HEK293 (cell line): ENCODE results near the gene ABHD11.
A peak's percentile ranks its signal among the peaks of the same experiment; 100 is the strongest.

Source experiments
- GLI4 ChIP-seq: fragments of 450-650 bp; formaldehyde crosslinking; IDR thresholded peaks from 2 replicates; pipeline ENCODE4 v1.5.1; 2016; ENCODE audit warnings: missing biosample characterization, missing genetic modification characterization
- GLIS1 ChIP-seq: fragments of 450-650 bp; formaldehyde crosslinking; IDR thresholded peaks from 2 replicates; pipeline ENCODE4 v1.5.1; 2016; ENCODE audit warnings: missing biosample characterization, missing genetic modification characterization
- HOXC10 ChIP-seq: sonication (generic); formaldehyde crosslinking; IDR thresholded peaks from 2 replicates; pipeline ENCODE4 v1.8.1; 2023; ENCODE audit warnings: mild to moderate bottlenecking, missing genetic modification reagents
- KLF9 ChIP-seq: fragments of 450-650 bp; formaldehyde crosslinking; IDR thresholded peaks from 2 replicates; pipeline ENCODE4 v1.5.1; 2016; ENCODE audit warnings: missing biosample characterization, missing genetic modification characterization, low read depth
- SALL2 ChIP-seq: fragments of 450-650 bp; formaldehyde crosslinking; IDR thresholded peaks from 2 replicates; pipeline ENCODE4 v1.5.0; 2017; ENCODE audit warnings: missing biosample characterization, mild to moderate bottlenecking, missing genetic modification characterization, borderline replicate concordance
- SP3 ChIP-seq: fragments of 450-650 bp; formaldehyde crosslinking; IDR thresholded peaks from 2 replicates; pipeline ENCODE4 v1.5.1; 2016; ENCODE audit warnings: missing biosample characterization, missing genetic modification characterization
- ZNF10 ChIP-seq: fragments of 450-650 bp; formaldehyde crosslinking; IDR thresholded peaks from 2 replicates; pipeline ENCODE4 v1.5.1; 2017; ENCODE audit warnings: missing biosample characterization, missing genetic modification characterization
- ZNF132 ChIP-seq: fragments of 450-650 bp; formaldehyde crosslinking; IDR thresholded peaks from 2 replicates; pipeline ENCODE4 v1.5.1; 2017; ENCODE audit warnings: missing biosample characterization, missing genetic modification characterization, borderline replicate concordance
- ZNF174 ChIP-seq: fragments of 450-650 bp; formaldehyde crosslinking; IDR thresholded peaks from 2 replicates; pipeline ENCODE4 v1.5.0; 2017; ENCODE audit warnings: missing biosample characterization, mild to moderate bottlenecking, missing genetic modification characterization
- ZNF19 ChIP-seq: fragments of 450-650 bp; formaldehyde crosslinking; IDR thresholded peaks from 2 replicates; pipeline ENCODE4; 2016; ENCODE audit warnings: missing biosample characterization, missing genetic modification characterization, low read depth
- ZNF239 ChIP-seq: fragments of 450-650 bp; formaldehyde crosslinking; IDR thresholded peaks from 2 replicates; pipeline ENCODE4 v1.5.1; 2016; ENCODE audit warnings: missing biosample characterization, missing genetic modification characterization
- ZNF24 ChIP-seq: fragments of 450-650 bp; formaldehyde crosslinking; IDR thresholded peaks from 2 replicates; pipeline ENCODE4 v1.5.1; 2016; ENCODE audit warnings: missing biosample characterization, missing genetic modification characterization
- ZNF292 ChIP-seq: fragments of 450-650 bp; formaldehyde crosslinking; IDR thresholded peaks from 2 replicates; pipeline ENCODE4 v1.5.1; 2016; ENCODE audit warnings: low read depth, missing biosample characterization, missing genetic modification characterization, borderline replicate concordance
- ZNF311 ChIP-seq: fragments of 450-650 bp; formaldehyde crosslinking; IDR thresholded peaks from 2 replicates; pipeline ENCODE4 v1.5.1; 2017; ENCODE audit warnings: missing biosample characterization, missing genetic modification characterization, borderline replicate concordance
- ZNF335 ChIP-seq: fragments of 450-650 bp; formaldehyde crosslinking; conservative IDR thresholded peaks from 2 replicates; pipeline ENCODE4 v1.5.1; 2016; ENCODE audit warnings: missing biosample characterization, missing genetic modification characterization
- ZNF366 ChIP-seq: fragments of 450-650 bp; formaldehyde crosslinking; conservative IDR thresholded peaks from 2 replicates; pipeline ENCODE4 v1.5.1; 2016; ENCODE audit warnings: missing biosample characterization, missing genetic modification characterization
- ZNF473 ChIP-seq: fragments of 450-650 bp; formaldehyde crosslinking; IDR thresholded peaks from 2 replicates; pipeline ENCODE4 v1.5.1; 2017; ENCODE audit warnings: missing biosample characterization, missing genetic modification characterization
- ZNF623 ChIP-seq: fragments of 450-650 bp; formaldehyde crosslinking; IDR thresholded peaks from 2 replicates; pipeline ENCODE4 v1.5.1; 2016; ENCODE audit warnings: missing biosample characterization, missing genetic modification characterization
- ZNF629 ChIP-seq: fragments of 450-650 bp; formaldehyde crosslinking; IDR thresholded peaks from 2 replicates; pipeline ENCODE4 v1.5.1; 2017; ENCODE audit warnings: missing biosample characterization, missing genetic modification characterization
- ZNF768 ChIP-seq: fragments of 450-650 bp; formaldehyde crosslinking; IDR thresholded peaks from 2 replicates; pipeline ENCODE4 v1.5.1; 2018; ENCODE audit warnings: missing biosample characterization, mild to moderate bottlenecking, missing genetic modification characterization
- ZNF776 ChIP-seq: fragments of 450-650 bp; formaldehyde crosslinking; IDR thresholded peaks from 2 replicates; pipeline ENCODE4 v1.5.0; 2017; ENCODE audit warnings: missing biosample characterization, missing genetic modification characterization, borderline replicate concordance
- TF ChIP-seq, protein P1 (sequence below): fragments of 450-650 bp; formaldehyde crosslinking; IDR thresholded peaks from 2 replicates; pipeline ENCODE4 v1.5.1; 2017; ENCODE audit warnings: missing biosample characterization, missing genetic modification characterization
- TF ChIP-seq, protein P2 (sequence below): fragments of 450-650 bp; formaldehyde crosslinking; IDR thresholded peaks from 2 replicates; pipeline ENCODE4 v1.5.1; 2017; ENCODE audit warnings: missing biosample characterization, missing genetic modification characterization
- TF ChIP-seq, protein P3 (sequence below): fragments of 450-650 bp; formaldehyde crosslinking; IDR thresholded peaks from 2 replicates; pipeline ENCODE4 v1.5.1; 2016; ENCODE audit warnings: missing biosample characterization, missing genetic modification characterization
- TF ChIP-seq, protein P4 (sequence below): fragments of 450-650 bp; formaldehyde crosslinking; IDR thresholded peaks from 2 replicates; pipeline ENCODE4 v1.5.1; 2016; ENCODE audit warnings: missing biosample characterization, missing genetic modification characterization, borderline replicate concordance
- TF ChIP-seq, protein P5 (sequence below): sonication (generic); formaldehyde crosslinking; IDR thresholded peaks from 2 replicates; pipeline ENCODE4 v1.8.1; 2022; ENCODE audit warnings: mild to moderate bottlenecking, moderate library complexity, missing genetic modification reagents
- TF ChIP-seq, protein P6 (sequence below): fragments of 450-650 bp; formaldehyde crosslinking; IDR thresholded peaks from 2 replicates; pipeline ENCODE4 v1.5.1; 2016; ENCODE audit warnings: missing biosample characterization, missing genetic modification characterization
- TF ChIP-seq, protein P7 (sequence below): fragments of 450-650 bp; formaldehyde crosslinking; IDR thresholded peaks from 2 replicates; pipeline ENCODE4; 2016; ENCODE audit warnings: missing biosample characterization, missing genetic modification characterization

Gene ABHD11

DNA sequence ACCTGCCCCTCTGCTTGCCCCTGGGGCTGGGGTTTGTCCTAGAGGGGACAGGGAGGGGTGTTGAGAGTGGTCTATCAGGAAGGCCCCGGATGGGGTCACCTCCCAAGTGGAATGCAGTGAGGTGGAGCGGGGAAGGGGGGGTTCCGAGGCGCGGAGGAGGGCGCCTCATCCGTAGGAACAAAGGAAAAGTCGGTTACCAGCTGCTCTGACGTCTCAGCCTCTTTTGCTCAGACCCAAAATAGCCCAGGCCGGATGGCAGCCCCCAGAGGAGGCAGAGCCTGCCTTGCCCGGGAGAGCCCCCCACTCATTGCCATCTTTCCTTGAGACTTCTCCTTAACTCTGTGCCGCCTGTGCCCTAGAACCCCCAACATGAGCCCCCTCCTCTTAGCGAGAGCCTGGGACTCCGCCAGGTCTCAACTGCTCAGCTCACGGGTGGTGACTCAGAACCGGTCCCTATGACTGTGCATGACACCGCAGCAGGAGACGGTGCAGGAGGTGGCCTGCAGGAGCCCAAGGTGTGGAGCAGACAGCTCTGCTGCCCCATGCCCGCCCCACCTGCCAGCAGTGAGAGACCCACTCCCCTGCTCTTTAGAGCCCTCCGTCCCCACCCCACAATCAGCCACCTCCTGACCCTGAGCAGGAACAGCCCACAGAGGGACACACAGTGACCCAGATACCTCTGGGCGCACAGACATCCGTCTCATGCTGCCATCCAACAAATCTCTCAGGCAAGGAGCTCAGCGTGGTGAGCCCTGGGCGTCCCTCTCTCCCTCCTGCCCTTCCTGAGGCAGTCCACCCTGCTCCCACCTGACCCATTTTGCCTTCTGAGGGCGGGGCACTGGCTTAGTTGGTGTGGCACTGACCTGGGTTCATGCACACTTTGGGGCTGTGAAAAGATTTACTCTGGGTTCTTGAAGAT is 32.2 kb downstream of the ABHD11 start (continued):
- TF ChIP-seq ZNF311 (tag by site-specific recombination): no peak
- TF ChIP-seq ZNF366: no peak
- TF ChIP-seq, protein P1, sequence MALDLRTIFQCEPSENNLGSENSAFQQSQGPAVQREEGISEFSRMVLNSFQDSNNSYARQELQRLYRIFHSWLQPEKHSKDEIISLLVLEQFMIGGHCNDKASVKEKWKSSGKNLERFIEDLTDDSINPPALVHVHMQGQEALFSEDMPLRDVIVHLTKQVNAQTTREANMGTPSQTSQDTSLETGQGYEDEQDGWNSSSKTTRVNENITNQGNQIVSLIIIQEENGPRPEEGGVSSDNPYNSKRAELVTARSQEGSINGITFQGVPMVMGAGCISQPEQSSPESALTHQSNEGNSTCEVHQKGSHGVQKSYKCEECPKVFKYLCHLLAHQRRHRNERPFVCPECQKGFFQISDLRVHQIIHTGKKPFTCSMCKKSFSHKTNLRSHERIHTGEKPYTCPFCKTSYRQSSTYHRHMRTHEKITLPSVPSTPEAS (tag by site-specific recombination): no peak
- peak; percentile 37 for TF ChIP-seq GLIS1
- no peak for TF ChIP-seq ZNF623
- no peak for TF ChIP-seq ZNF473 (tag by site-specific recombination)
- TF ChIP-seq ZNF10 (tag by site-specific recombination): peak; percentile 20; the same call in 1 of the 2 replicates
- TF ChIP-seq, protein P2, sequence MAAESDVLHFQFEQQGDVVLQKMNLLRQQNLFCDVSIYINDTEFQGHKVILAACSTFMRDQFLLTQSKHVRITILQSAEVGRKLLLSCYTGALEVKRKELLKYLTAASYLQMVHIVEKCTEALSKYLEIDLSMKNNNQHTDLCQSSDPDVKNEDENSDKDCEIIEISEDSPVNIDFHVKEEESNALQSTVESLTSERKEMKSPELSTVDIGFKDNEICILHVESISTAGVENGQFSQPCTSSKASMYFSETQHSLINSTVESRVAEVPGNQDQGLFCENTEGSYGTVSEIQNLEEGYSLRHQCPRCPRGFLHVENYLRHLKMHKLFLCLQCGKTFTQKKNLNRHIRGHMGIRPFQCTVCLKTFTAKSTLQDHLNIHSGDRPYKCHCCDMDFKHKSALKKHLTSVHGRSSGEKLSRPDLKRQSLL (tag by site-specific recombination): no peak
- no peak for TF ChIP-seq ZNF776 (tag by site-specific recombination)
- no peak for TF ChIP-seq KLF9 (tag by site-specific recombination)
- no peak for TF ChIP-seq ZNF132 (tag by site-specific recombination)
- TF ChIP-seq ZNF292 (tag by site-specific recombination): no peak
- TF ChIP-seq ZNF174 (tag by site-specific recombination): no peak
- TF ChIP-seq, protein P3, sequence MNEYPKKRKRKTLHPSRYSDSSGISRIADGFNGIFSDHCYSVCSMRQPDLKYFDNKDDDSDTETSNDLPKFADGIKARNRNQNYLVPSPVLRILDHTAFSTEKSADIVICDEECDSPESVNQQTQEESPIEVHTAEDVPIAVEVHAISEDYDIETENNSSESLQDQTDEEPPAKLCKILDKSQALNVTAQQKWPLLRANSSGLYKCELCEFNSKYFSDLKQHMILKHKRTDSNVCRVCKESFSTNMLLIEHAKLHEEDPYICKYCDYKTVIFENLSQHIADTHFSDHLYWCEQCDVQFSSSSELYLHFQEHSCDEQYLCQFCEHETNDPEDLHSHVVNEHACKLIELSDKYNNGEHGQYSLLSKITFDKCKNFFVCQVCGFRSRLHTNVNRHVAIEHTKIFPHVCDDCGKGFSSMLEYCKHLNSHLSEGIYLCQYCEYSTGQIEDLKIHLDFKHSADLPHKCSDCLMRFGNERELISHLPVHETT (tag by site-specific recombination): no peak
- TF ChIP-seq, protein P4, sequence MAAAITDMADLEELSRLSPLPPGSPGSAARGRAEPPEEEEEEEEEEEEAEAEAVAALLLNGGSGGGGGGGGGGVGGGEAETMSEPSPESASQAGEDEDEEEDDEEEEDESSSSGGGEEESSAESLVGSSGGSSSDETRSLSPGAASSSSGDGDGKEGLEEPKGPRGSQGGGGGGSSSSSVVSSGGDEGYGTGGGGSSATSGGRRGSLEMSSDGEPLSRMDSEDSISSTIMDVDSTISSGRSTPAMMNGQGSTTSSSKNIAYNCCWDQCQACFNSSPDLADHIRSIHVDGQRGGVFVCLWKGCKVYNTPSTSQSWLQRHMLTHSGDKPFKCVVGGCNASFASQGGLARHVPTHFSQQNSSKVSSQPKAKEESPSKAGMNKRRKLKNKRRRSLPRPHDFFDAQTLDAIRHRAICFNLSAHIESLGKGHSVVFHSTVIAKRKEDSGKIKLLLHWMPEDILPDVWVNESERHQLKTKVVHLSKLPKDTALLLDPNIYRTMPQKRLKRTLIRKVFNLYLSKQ: no peak
- TF ChIP-seq ZNF239 (tag by site-specific recombination): no peak
- TF ChIP-seq SALL2 (tag by site-specific recombination): no peak
- TF ChIP-seq, protein P5, sequence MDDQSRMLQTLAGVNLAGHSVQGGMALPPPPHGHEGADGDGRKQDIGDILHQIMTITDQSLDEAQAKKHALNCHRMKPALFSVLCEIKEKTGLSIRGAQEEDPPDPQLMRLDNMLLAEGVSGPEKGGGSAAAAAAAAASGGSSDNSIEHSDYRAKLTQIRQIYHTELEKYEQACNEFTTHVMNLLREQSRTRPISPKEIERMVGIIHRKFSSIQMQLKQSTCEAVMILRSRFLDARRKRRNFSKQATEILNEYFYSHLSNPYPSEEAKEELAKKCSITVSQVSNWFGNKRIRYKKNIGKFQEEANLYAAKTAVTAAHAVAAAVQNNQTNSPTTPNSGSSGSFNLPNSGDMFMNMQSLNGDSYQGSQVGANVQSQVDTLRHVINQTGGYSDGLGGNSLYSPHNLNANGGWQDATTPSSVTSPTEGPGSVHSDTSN (CRISPR knock-in tag): no peak
- no peak for TF ChIP-seq SP3 (tag by site-specific recombination)
- TF ChIP-seq, protein P6, sequence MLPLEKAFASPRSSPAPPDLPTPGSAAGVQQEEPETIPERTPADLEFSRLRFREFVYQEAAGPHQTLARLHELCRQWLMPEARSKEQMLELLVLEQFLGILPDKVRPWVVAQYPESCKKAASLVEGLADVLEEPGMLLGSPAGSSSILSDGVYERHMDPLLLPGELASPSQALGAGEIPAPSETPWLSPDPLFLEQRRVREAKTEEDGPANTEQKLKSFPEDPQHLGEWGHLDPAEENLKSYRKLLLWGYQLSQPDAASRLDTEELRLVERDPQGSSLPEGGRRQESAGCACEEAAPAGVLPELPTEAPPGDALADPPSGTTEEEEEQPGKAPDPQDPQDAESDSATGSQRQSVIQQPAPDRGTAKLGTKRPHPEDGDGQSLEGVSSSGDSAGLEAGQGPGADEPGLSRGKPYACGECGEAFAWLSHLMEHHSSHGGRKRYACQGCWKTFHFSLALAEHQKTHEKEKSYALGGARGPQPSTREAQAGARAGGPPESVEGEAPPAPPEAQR (tag by site-specific recombination): no peak
- TF ChIP-seq ZNF629: 0 out of 2 replicates have a peak, but pooled peaks have one; percentile 15
- no peak for TF ChIP-seq ZNF19 (tag by site-specific recombination)
- no peak for TF ChIP-seq ZNF335 (tag by site-specific recombination)
- TF ChIP-seq, protein P7, sequence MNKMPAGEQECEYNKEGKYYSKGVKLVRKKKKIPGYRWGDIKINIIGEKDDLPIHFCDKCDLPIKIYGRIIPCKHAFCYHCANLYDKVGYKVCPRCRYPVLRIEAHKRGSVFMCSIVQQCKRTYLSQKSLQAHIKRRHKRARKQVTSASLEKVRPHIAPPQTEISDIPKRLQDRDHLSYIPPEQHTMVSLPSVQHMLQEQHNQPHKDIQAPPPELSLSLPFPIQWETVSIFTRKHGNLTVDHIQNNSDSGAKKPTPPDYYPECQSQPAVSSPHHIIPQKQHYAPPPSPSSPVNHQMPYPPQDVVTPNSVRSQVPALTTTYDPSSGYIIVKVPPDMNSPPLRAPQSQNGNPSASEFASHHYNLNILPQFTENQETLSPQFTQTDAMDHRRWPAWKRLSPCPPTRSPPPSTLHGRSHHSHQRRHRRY (tag by site-specific recombination): no peak
- TF ChIP-seq ZNF24 (tag by site-specific recombination): no peak
- no peak for TF ChIP-seq HOXC10 (CRISPR knock-in tag)
- TF ChIP-seq ZNF768 (tag by site-specific recombination): no peak
- TF ChIP-seq GLI4 (tag by site-specific recombination): no peak
